GM04503 (cell line): ENCODE measurements around the gene ADAMTS13.

Experiments
- DNase-seq: peaks from one replicate; pipeline ENCODE4 v3.0.0-alpha.2; 2012; ENCODE audit warnings: low read depth

ADAMTS13 gene

DNA sequence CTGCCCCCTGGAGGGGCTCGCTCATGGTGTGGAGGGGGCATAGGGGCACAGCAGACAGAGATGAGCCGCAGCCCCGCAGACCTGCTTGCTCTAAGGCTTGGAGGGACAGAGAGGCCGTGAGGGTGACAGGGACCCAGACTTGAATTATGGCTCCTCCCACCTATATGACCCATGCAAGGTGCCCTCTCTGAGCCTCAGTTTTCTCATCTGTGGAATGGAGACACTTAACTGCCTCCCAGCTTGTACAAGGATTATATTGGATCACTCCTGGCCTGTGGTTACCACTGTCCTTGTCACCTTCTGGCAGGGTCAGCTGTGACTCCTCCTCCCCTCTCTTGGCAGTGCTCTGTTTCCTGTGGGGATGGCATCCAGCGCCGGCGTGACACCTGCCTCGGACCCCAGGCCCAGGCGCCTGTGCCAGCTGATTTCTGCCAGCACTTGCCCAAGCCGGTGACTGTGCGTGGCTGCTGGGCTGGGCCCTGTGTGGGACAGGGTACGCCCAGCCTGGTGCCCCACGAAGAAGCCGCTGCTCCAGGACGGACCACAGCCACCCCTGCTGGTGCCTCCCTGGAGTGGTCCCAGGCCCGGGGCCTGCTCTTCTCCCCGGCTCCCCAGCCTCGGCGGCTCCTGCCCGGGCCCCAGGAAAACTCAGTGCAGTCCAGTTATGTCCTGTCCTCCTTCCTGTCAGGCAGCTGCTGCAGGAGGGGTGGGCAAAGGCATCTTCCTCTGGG, 32.9 kb downstream of the ADAMTS13 start:
- DNase-seq, result no peak

DNA sequence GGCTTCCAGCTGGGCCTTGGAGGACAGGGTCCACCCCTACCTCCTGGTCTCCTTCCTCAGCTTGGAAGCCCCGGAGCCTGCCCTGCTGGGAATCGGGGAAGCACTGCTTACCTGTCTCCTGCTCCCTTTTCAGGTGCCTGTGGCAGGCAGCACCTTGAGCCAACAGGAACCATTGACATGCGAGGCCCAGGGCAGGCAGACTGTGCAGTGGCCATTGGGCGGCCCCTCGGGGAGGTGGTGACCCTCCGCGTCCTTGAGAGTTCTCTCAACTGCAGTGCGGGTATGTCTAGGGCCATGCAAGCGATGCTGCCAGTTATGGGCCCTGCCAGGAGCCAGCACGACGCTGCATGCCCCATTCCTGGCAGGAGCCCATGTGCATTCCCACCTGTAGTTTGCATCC, 33.8 kb downstream of the ADAMTS13 start:
- no peak for DNase-seq

DNA sequence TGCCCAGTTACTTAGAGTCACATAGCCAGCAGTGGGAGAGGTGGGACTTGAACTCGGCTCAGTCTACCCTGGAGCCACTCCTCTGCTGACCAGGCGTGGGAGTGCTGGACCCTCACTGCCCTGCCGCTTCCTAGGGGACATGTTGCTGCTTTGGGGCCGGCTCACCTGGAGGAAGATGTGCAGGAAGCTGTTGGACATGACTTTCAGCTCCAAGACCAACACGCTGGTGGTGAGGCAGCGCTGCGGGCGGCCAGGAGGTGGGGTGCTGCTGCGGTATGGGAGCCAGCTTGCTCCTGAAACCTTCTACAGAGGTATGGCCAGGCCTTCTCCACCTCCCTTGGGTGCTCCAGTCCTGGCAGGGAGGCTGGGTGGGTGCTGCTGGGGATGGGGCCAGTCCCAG, 34.2 kb downstream of the ADAMTS13 start:
- DNase-seq, result no peak

DNA sequence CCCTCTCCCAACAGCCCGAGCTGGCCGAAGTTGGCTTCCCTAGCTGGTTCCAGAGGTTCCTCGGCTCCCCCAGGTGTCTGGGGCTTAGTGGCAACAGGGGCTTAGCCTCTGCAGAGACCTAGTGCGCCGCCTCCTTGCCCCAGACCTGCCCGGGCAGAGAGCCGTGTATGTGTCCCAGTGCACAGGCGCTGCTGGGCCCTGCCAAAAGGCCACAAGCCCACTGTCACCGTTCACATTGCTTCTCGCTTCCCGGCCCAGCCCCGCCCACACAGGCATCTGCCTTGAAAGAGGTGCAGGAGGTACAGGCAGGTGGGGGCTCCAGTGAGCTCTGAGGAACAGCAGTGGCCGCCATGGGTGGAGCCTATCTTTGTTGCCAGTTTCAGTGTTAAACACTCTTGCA, 35.1 kb downstream of the ADAMTS13 start:
- DNase-seq, result no peak

DNA sequence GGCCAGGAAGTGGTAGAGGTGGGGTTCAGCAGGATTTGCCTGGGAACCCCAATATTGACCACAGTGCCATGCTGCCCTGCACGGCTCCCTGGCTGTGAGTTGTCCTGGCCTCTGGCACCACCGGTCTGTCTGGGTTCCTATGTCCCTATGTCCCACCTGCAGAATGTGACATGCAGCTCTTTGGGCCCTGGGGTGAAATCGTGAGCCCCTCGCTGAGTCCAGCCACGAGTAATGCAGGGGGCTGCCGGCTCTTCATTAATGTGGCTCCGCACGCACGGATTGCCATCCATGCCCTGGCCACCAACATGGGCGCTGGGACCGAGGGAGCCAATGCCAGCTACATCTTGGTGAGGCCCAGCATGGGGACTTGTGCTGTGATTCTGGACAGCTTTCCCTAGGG, 35.6 kb downstream of the ADAMTS13 start:
- DNase-seq, result no peak

DNA sequence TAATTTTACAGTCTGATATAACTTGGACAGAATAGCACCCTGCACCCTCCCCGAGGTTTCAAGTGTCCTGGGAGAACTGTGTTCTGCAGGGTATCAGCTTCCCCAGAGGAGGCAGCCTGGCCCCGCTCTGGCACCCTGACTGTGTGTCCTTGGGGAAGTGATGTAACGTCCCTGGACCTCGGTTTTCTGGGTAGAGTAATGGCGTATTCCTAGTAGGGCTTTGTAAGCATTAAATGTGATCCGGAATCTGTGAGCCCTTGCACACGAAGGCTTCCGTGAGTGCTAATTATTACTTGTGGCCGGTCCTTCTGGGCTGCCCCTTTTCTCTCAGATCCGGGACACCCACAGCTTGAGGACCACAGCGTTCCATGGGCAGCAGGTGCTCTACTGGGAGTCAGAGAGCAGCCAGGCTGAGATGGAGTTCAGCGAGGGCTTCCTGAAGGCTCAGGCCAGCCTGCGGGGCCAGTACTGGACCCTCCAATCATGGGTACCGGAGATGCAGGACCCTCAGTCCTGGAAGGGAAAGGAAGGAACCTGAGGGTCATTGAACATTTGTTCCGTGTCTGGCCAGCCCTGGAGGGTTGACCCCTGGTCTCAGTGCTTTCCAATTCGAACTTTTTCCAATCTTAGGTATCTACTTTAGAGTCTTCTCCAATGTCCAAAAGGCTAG, 36.6 kb downstream of the ADAMTS13 start:
- DNase-seq, result no peak

DNA sequence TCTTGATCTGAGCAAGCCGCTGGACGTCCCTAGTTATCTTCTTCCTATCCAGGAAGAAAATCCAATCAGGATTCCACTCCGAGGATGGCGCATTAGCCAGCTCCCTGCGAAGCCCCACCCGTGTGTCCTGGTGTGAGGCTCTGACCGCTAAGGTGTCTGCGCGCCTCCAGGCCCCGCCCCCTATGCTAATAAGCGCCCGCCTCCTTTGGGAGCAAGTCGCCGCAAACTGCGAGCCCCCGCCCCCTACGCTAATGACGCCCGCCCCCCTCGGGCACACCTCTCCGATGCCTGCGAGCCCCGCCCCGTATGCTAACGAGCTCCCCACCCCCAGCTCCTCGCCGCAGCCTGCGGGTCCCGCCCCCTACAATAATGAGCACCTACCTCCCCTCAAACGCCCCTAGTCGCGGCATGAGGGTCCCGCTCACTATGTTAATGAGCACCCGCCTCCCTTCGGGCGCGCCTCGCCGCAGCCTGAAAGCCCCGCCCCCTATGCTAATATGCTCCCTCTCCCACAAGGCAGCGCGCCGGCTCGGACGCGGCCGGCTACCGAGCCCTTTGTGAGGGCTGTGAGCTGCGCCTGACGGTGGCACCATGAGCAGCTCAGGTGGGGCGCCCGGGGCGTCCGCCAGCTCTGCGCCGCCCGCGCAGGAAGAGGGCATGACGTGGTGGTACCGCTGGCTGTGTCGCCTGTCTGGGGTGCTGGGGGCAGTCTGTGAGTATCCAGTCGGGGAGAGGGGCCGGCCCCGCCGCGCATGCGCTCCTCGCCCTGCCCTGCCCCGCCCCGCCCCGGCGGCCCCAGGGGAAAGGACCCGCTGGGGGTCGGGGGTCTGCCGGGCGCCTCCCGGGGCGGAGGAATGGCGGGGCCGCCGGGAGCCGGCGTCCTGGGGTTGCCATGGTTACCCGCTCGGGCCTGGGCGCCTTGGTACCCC, 37.6 kb downstream of the ADAMTS13 start, which contains the start of gene CACFD1:
TSS of gene CACFD1 (plus strand) at position 503 of the 929 bp plus-strand sequence. CDS start at position 592, 89 bp downstream.
- DNase-seq, result peak; percentile 46

DNA sequence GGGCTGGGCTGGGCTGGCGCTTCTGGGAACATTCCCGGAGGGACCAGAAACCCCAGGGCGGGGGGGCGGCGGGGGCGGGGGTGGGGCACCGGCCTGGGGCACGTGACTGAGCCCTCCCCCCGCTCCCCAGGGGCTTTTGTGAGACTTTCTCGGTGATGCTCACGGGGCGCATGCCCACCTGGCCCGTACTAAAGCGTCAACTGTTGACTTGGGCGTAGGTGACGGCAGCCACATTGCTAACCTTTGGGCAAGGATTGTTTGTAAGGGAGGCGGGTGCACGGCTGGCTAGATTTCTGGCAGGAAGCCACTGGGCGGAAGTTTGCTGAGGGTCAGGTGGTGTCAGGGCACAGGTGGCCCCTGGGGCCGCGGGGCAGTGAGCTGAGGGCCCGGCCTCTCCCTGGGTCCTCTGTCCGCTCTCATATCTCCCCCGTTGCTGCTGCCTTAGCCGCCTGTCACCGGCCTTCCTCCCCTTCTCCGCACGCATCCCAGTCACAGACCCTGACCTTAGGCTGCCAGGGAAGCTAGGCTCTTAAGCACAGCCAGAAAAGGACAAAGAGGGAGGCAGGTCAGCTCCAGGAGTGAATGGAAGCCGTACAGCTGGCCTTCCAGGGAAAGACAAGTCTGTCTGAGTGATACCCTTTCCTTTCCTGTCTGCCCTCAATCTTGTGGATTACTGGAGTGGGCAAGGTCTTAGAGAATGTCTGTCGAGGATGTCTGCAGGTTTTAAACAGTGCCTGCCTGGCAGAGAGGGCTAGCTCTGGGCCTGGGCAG, 38.4 kb downstream of the ADAMTS13 start:
- no peak for DNase-seq

DNA sequence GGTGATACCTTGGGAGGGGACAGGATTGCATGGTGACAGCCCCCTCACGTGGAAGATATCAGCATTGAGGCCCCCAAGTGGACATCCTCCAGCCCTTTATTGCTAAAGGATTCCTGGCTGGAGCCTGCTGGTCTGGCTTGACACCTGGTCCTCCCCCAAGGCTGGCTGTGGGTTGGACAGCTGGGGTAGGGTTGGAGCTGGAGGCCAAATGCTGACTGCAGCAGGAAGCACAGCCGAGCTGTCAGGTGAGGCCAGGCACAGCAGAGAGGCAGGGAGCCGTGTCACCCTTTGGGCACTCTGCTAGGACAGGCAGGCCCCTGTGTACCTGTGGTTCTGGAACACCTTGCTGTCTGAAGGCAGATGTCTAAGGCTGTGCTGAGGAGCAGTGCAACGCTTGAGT, 39.8 kb downstream of the ADAMTS13 start:
- DNase-seq, result no peak

DNA sequence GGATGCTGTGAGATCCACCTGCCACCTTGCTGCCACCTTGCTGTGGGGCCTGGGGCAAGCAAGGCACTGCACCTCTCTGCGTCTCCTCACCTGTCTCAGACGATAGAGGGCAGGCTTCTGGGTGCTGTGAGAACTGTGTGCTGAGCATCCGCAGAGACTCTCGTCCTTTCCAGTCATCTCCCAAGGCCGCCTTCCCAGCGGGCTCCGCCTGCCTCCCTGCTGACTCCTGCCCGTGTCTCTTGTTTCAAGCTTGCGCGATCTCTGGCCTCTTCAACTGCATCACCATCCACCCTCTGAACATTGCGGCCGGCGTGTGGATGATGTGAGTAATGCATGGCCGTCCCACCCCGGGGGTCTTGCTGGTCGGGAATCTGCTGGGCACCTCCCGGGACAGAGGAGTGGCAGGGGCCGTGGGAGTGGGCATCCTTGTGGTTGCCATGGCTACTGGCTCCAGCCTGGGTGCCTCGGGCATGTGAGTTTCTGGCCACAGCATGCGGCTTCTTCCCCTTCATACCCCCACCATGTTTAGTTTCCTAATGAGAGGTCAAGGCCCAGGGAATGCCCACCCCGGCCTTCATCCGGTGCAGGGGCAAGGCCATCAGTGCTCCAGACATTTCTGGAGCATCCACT, 41.2 kb downstream of the ADAMTS13 start:
- no peak for DNase-seq

DNA sequence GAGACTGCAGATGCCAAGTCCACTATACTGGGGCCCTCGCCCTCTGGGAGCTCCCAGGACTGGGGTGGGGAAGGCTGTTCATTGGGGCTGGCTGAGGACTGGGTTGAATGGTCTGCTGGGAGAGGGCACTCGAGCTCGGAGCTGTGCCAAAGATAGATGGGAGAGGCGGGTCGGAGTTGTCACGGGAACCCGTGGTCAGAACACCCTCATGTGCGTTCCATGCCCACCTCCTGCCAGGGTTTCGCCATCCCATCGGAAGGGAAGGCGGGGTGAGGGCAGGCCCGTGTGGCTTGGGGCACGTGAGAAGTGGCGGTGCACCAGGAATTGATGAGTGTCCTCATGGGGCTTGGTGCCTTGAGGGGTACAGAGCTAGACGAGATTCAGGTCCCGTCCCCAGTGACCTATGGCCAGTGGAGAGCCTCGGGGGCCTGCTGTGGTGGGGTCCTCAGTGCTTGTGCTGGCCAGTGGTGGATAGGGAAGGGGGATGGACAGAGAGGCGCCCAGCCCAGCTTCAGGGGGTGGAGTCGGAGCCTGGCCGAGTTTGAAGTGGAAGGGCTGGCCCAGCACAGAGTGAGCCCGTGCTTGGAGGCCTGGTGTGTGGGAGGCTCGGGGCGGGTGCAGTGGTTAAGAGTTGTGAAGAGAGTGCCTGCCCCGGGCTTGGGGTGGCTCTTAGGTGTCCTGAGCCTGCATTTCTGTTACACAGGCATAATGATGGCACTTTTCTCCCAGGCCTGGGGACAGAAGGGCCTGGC, 41.9 kb downstream of the ADAMTS13 start:
- no peak for DNase-seq

DNA sequence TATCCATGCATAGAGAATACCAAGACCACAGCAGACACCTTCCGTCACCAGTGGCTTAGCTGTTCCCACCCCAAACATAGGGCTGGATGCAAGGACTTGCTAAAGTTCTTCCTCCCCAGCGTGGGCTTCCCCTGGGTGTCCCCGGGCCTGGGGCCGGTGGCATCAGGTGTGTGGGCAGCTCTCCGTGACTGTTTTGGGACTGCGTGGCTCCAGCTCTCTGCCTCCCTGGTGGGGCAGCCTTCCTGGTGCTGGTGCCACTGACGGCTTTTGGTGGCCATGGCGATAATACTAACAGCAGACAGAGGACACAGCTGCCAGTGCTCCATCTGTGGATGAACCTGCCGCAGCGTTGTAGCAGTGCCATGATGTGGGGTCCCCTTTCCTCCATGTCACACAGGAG, 42.5 kb downstream of the ADAMTS13 start:
- no peak for DNase-seq

DNA sequence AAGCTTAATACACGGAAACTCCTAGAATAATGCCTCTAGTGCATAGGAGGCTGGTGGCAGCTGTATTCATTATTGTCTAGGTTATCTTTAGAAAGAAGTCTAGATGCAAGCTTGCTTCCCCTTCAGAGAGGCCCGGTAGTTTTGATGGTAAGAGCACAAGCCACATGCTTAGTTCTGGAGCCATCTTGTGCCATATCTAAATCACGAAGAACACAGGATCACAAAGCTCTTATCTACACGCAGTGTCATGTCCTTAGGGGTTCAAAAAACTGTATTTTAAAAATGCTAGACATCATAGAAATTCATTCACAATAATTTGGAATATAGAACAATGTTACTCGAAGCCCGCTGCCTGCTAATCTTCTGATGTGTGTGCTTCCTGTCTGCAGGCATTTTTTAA, 43.8 kb downstream of the ADAMTS13 start:
- DNase-seq, result no peak

DNA sequence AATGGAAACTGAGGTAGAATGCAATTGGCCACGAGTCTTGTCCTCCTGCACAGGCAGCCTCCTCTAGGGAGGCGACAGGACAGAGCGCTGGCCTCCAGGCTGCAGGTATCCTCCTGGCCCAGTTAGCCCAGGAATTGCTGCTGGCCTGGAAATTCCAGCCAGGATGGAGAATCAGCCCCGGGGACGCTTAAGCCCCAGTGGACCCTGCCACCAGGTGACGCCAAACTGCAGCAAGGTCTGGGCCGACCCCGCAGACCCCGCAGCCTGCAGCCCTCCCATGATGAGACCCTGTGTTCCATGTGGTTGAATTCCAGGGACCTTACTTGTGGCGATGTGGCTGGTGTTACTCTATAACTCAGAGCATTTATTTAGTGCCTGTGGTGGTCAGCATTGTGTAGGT, 44.9 kb downstream of the ADAMTS13 start:
- no peak for DNase-seq

DNA sequence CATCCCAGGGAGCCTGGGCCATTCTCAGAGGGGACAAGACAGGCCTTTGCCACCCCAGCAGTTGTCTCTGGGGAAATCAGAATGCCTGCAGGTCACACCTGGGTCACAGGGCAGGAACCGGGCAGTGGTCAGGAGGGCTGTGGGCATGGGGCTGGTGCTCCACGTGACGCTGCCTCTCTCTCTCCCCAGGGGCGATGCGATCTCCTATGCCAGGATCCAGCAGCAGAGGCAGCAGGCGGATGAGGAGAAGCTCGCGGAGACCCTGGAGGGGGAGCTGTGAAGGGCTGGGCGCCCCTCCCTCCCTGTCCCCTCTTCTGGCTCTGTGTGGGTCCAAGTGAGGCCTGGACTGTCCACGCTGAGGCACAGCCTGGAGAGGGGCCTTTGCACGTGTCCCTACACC, 46.2 kb downstream of the ADAMTS13 start:
- no peak for DNase-seq

DNA sequence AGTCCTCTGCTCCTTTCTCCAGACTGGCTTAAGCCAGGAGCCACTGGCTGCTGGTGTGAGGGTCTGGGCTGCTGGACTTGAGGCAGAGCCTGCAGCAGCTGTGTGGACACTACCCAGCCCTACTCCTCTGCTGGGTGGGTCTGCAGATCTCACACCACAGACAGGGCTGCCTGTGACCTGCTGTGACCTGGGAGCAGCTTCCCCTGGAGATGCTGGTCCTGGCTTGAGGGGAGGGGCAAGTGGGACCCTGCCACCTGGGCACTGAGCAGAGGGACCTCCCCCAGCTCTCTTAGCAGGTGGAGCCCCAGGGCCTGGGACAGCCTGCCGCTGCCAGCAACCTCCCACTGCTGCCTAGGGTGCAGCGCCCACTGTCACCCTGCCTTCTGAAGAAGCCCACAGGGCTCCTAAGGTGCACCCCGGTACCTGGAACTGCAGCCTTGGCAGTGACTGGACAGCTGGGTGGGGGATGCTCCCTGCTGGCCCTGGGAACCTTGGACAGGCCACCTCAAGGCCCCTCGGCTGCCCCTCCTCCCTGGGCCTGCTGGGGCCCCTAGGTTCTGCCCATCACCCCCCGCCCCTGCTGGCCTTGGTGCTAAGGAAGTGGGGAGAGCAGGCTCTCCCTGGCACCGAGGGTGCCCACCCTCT, 46.7 kb downstream of the ADAMTS13 start:
- no peak for DNase-seq

DNA sequence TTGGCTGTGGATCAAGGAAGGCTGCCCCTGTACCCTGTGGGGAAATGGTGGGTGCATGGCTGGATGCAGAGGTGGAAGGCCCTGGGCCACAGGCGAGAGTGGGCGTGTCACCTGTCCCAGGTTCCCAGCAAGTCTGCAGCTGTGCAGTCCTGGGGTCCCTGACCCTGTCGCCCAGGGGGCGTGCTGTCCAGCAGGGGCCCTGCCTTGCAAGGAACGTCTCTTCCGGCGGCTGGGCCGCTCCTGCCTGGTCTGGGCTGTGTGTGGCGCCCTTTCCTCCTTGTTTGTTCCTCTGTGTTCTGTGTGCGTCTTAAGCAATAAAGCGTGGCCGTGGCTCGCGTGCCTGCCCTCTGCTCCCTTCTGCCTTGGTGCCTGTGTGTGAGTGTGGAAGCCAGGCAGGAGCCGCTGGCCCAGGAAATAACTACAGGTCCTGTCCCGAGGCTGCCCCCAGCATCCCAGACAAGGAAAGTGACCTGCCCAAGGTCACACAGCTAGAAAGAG, 48.3 kb downstream of the ADAMTS13 start:
- DNase-seq, result no peak

DNA sequence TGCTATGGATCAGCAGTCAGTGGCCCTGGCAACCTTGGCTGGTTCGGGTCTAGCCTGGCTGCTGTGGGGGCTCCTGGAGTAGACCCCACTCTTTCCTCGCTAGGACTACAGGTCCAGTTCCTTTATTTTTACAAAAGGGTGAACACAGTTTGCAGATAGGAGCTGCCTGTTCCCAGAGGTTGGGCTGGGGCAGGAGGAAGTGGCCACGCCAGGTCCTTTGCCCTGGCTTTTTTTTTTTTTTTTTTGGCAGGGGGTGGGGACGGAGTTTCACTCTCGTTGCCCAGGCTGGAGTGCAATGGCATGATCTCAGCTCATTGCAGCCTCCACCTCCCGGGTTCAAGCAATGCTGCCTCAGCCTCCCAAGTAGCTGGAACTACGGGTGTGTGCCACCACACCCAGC, 48.8 kb downstream of the ADAMTS13 start:
- DNase-seq, result no peak

DNA sequence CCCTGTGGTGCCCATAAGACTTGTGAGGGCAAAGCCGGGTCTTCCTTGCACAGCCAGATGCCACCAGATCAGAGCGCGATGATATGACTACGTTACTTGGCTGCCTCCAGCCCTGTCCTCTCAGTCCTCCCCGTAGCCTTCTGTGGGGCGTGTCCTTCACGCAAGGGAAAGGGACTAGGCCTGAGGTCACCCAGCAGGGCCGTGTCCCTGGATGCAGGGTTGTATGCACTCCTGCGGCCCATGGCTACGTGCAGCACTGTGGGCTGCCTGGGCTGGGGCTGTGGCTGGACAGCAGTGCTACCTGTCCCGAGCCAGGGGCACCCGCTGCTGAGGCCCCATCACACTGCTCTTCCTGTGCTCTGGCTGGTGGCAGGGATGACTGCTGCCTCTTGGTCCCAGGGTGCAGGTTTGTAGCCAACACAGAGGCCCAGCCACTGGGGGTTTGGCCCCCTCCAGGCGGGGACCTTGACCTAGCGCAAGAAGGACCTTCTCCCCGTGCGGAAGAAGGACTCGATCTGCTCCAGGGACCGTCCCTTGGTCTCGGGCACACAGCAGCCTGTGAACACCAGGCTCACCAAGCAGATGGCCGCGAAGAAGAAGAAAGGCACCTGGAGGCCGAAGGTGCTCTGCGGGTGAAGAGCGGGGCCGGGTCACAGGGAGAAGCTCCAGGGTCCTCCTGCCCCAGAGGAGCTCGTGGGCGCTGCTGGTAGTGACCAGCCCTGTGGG, 49.5 kb downstream of the ADAMTS13 start:
- DNase-seq, result no peak
